Brain microvascular endothelial cell (primary cell): ENCODE results near the gene NCKAP1.
A peak's percentile ranks its signal among the peaks of the same experiment; 100 is the strongest.

ENCODE experiments used
- DNase-seq: peaks from one replicate; pipeline ENCODE4 v3.0.0-alpha.2; 2020
- H3K27ac ChIP-seq: fragments of 250-450 bp; sonication (Bioruptor Pico); 2 replicates; pipeline ENCODE4 v1.5.1; 2020; ENCODE audit warnings: mild to moderate bottlenecking, moderate library complexity
- H3K27me3 ChIP-seq: fragments of 250-450 bp; sonication (Bioruptor Pico); replicated peaks from 2 replicates; pipeline ENCODE4 v1.5.1; 2020; ENCODE audit warnings: mild to moderate bottlenecking
- H3K36me3 ChIP-seq: fragments of 250-450 bp; sonication (Bioruptor Pico); replicated peaks from 2 replicates; pipeline ENCODE4 v1.5.1; 2020; ENCODE audit warnings: mild to moderate bottlenecking
- H3K4me3 ChIP-seq: 2 replicates; pipeline ENCODE4 v1.5.1; 2011; ENCODE audit warnings: low read depth, mild to moderate bottlenecking, control low read depth, low read length, moderate library complexity
- CTCF ChIP-seq: IDR thresholded peaks from 2 replicates; pipeline ENCODE4 v1.5.1; 2011; ENCODE audit warnings: low read depth, mild to moderate bottlenecking, moderate library complexity, low read length, control low read depth, inconsistent platforms; ENCODE audit errors: missing control alignments
- in situ Hi-C: cut with HindIII; loops from 2 replicates; pipeline ENCODE4 v1.10.0; 2017; ENCODE audit warnings: low sequenced_read_pairs, low pct_ligation_motif_present

NCKAP1 gene

GRCh38 chr2:183038341-183039300 is at the start of gene NCKAP1:
NCKAP1 (minus strand) TSS chr2:183038457; CDS start chr2:183038099, 358 bp downstream.
- Histone ChIP-seq H3K27ac (peak within 1 kb of the TSS; percentile 99), H3K27me3 (no peaks in the 10 kb centered on the region), H3K4me3 (peak within 1 kb of the TSS; percentile 74), H3K36me3 (no peaks in the 10 kb centered on the region)
- peak; percentile 57 for TF ChIP-seq CTCF
- in situ Hi-C loops, result no loop called here
- DNase-seq, result peak; percentile 81

GRCh38 chr2:183081911-183082310 is 43.7 kb upstream of the NCKAP1 start:
- no peak for DNase-seq
- in situ Hi-C loops, result no loop called here
- Histone ChIP-seq H3K27ac (no peak overlapping the region), H3K27me3 (no peaks in the 10 kb centered on the region), H3K4me3 (no peak overlapping the region), H3K36me3 (no peaks in the 10 kb centered on the region)
- TF ChIP-seq CTCF, result no peak

- Histone ChIP-seq H3K27me3 (no peaks in the 10 kb centered on the region), H3K27ac (peak overlapping the region; percentile 50), H3K4me3 (peak overlapping the region; percentile 73), H3K36me3 (no peaks in the 10 kb centered on the region)
- DNase-seq, result peak; percentile 35
- no peak for TF ChIP-seq CTCF
- in situ Hi-C loops, result no loop called here
Measured at GRCh38 chr2:183079139-183079775, 41.0 kb upstream of the NCKAP1 start.

GRCh38 chr2:183078464-183079138 is 40.3 kb upstream of the NCKAP1 start, which contains the start of gene DUSP19:
DUSP19 (plus strand) TSS chr2:183078747; CDS start chr2:183078934, 187 bp downstream.
- Histone ChIP-seq H3K27ac (peak within 1 kb of the TSS; percentile 50), H3K36me3 (no peaks in the 10 kb centered on the region), H3K4me3 (peak within 1 kb of the TSS; percentile 73), H3K27me3 (no peaks in the 10 kb centered on the region)
- no peak for TF ChIP-seq CTCF
- in situ Hi-C loops, result no loop called here
- peak; percentile 98 for DNase-seq

GRCh38 chr2:183078163-183078463 is 39.9 kb upstream of the NCKAP1 start:
- H3K4me3 ChIP-seq, result peak overlapping the region; percentile 73
- H3K36me3 ChIP-seq, result no peaks in the 10 kb centered on the region
- H3K27ac ChIP-seq, result no peak overlapping the region
- no peak for TF ChIP-seq CTCF
- no peaks in the 10 kb centered on the region for H3K27me3 ChIP-seq
- no peak for DNase-seq
- in situ Hi-C loops, result no loop called here
